GM18526 (cell line): ENCODE results near the gene SP8.

ENCODE experiments used
- POLR2A ChIP-seq: IDR thresholded peaks from 3 replicates; pipeline ENCODE4 v1.6.1; 2011; ENCODE audit not compliant: insufficient read length; ENCODE audit errors: extremely low read depth

Gene SP8

GRCh38 chr7:20785157-20786048 lies 1.3 kb downstream of the SP8 start:
- no peak for TF ChIP-seq POLR2A

- TF ChIP-seq POLR2A = no peak
Observed at GRCh38 chr7:20784388-20785156, 2.1 kb downstream of the SP8 start.

GRCh38 chr7:20783700-20784387 lies 2.8 kb downstream of the SP8 start:
- no peak for TF ChIP-seq POLR2A

- no peak for TF ChIP-seq POLR2A
Observed at GRCh38 chr7:20783125-20783699, 3.5 kb downstream of the SP8 start.

GRCh38 chr7:20779041-20779440 lies 7.6 kb downstream of the SP8 start:
- TF ChIP-seq POLR2A = no peak

- no peak for TF ChIP-seq POLR2A
Observed at GRCh38 chr7:20778063-20778721, 8.5 kb downstream of the SP8 start.

- TF ChIP-seq POLR2A = no peak
Observed at GRCh38 chr7:20777377-20778062, 9.2 kb downstream of the SP8 start.

- TF ChIP-seq POLR2A = no peak
Observed at GRCh38 chr7:20776942-20777341, 9.7 kb downstream of the SP8 start.

- TF ChIP-seq POLR2A = no peak
Observed at GRCh38 chr7:20776214-20776911, 10.3 kb downstream of the SP8 start.

GRCh38 chr7:20754001-20754400 lies 32.7 kb downstream of the SP8 start:
- TF ChIP-seq POLR2A = no peak

- TF ChIP-seq POLR2A = no peak
Observed at GRCh38 chr7:20749906-20750305, 36.8 kb downstream of the SP8 start.

- TF ChIP-seq POLR2A = no peak
Observed at GRCh38 chr7:20748853-20749252, 37.8 kb downstream of the SP8 start.

GRCh38 chr7:20747001-20747400 lies 39.7 kb downstream of the SP8 start:
- TF ChIP-seq POLR2A = no peak

GRCh38 chr7:20745702-20746101 lies 41.0 kb downstream of the SP8 start:
- no peak for TF ChIP-seq POLR2A
